Mammary epithelial cell (primary cell): ENCODE data around the gene DHX34.

ENCODE experiments used
- EZH2 ChIP-seq: IDR thresholded peaks from 2 replicates; pipeline ENCODE4 v1.6.1; 2012; ENCODE audit warnings: low read length, inconsistent platforms, borderline replicate concordance
- TF ChIP-seq, protein P1 (sequence below), 2 donors: IDR thresholded peaks in 1 of 2; conservative IDR thresholded peaks in 1 of 2; 2 replicates each; pipeline ENCODE4 v1.5.1; 2011 to 2012; ENCODE audit warnings: inconsistent platforms in 2 of 2, low read length in 2 of 2, mild to moderate bottlenecking in 2 of 2, control low read depth in 1 of 2, low read depth in 1 of 2; ENCODE audit not compliant: insufficient read depth in 1 of 2; ENCODE audit errors: extremely low read depth in 1 of 2

DNA sequence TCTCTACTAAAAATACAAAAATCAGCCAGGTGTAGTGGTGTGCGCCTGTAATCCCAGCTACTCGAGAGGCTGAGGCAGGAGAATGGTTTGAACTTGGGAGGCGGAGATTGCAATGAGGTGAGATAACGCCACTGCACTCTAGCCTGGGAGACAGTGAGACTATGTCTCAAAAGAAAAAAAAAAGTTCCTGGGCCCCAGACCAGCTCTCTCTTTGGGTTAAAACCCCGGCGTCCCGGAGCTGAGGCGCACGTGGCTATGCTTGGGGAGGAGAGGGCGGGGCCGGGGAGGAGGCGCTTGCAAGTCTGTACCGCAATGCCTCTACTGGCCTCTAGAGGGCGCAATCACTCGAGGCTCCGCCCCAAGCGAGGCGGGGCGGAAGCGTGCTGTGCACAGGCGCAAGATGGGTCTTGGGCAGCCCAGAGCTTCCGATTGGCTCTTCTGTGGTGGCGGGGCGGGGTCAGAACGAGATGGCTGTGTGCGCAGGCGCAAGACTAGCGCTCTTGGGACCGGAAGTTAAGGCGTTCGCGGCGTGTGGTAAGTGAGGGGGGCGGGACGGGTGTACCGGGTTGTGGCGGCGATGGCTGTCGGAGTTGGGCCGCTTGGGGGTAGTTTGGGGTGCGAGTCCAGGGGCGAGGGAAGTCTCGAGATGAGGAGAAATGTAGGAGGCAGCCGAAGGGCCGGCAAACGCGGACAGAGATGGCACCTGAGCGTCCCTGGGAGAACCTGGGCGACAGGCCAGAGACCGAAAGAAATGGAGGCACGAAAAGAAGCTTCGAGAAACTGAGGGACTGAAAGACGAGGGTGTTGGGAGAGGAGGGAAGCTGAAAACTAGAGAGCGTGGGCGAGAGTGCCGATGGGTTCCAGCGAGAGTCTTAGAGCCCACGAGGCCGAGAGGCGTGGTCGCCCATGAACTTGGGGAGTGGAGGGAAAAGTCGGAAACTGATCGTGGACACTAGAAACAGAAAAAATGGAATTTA, at the start of gene DHX34:
- TF ChIP-seq, protein P1, sequence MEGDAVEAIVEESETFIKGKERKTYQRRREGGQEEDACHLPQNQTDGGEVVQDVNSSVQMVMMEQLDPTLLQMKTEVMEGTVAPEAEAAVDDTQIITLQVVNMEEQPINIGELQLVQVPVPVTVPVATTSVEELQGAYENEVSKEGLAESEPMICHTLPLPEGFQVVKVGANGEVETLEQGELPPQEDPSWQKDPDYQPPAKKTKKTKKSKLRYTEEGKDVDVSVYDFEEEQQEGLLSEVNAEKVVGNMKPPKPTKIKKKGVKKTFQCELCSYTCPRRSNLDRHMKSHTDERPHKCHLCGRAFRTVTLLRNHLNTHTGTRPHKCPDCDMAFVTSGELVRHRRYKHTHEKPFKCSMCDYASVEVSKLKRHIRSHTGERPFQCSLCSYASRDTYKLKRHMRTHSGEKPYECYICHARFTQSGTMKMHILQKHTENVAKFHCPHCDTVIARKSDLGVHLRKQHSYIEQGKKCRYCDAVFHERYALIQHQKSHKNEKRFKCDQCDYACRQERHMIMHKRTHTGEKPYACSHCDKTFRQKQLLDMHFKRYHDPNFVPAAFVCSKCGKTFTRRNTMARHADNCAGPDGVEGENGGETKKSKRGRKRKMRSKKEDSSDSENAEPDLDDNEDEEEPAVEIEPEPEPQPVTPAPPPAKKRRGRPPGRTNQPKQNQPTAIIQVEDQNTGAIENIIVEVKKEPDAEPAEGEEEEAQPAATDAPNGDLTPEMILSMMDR (conservative IDR thresholded peaks at IDR 0.05 in 1 of 2, IDR thresholded peaks at IDR 0.05 in 1 of 2; ENCODE audit: extremely low read depth in 1 of 2, insufficient read depth in 1 of 2, low read depth in 1 of 2, low read length in 2 of 2) = peak; percentile 90 to 99
- TF ChIP-seq EZH2 = no peak
